K562 (cell line): ENCODE data around the gene CENPN. TPM values are rescaled to one million over a fixed set of nuclear protein-coding genes. Genes with fewer than 3 reads are reported as not detected.

Experiments
- BCL6 ChIP-seq: fragments of 250-450 bp; sonication (Bioruptor Pico); IDR thresholded peaks from 2 replicates; pipeline ENCODE4 v1.4.0; 2020
- BRD9 ChIP-seq: fragments of 450-650 bp; IDR thresholded peaks from 2 replicates; pipeline ENCODE4 v1.6.1; 2018; ENCODE audit warnings: low read depth; ENCODE audit not compliant: partially characterized antibody
- LEF1 ChIP-seq: fragments of 450-650 bp; IDR thresholded peaks from 2 replicates; pipeline ENCODE4 v1.6.1; 2016; ENCODE audit warnings: mild to moderate bottlenecking
- MBD2 ChIP-seq: sonication (generic); IDR thresholded peaks from 2 replicates; pipeline ENCODE4 v1.6.1; 2016; ENCODE audit warnings: low read depth, borderline replicate concordance
- MLLT1 ChIP-seq, 2 experiments: fragments of 450-650 bp; IDR thresholded peaks; 2 replicates each; pipeline ENCODE4 v1.6.1; 2016
- MTA3 ChIP-seq: fragments of 450-650 bp; formaldehyde crosslinking; IDR thresholded peaks from 2 replicates; pipeline ENCODE4 v1.6.1; 2017; ENCODE audit warnings: mild to moderate bottlenecking, borderline replicate concordance
- POU5F1 ChIP-seq: fragments of 150-350 bp; IDR thresholded peaks from 2 replicates; pipeline ENCODE4 v1.6.1; 2014; ENCODE audit warnings: borderline replicate concordance, low read length, low read depth, mild to moderate bottlenecking; ENCODE audit not compliant: partially characterized antibody
- ZBTB12 ChIP-seq: fragments of 250-450 bp; sonication (Bioruptor Pico); IDR thresholded peaks from 2 replicates; pipeline ENCODE4 v1.4.0; 2020
- ZNF282 ChIP-seq: sonication (generic); formaldehyde crosslinking; IDR thresholded peaks from 2 replicates; pipeline ENCODE4 v1.8.1; 2023; ENCODE audit warnings: missing genetic modification reagents
- ZNF3 ChIP-seq: fragments of 250-450 bp; sonication (Bioruptor Pico); IDR thresholded peaks from 2 replicates; pipeline ENCODE4 v1.5.0; 2021; ENCODE audit warnings: mild to moderate bottlenecking, moderate library complexity
- ZNF449 ChIP-seq: fragments of 250-450 bp; sonication (Bioruptor Pico); IDR thresholded peaks from 2 replicates; pipeline ENCODE4 v1.8.0; 2022; ENCODE audit warnings: moderate library complexity, mild to moderate bottlenecking, inconsistent platforms
- ZNF512 ChIP-seq: IDR thresholded peaks from 2 replicates; pipeline ENCODE4 v1.6.1; 2016; ENCODE audit warnings: missing genetic modification characterization, missing compliant biosample characterization
- polyA plus RNA-seq, 8 experiments: library from polyadenylated mRNA; depleted of rRNA in 4 of 8; stranded (reverse) in 5 of 8; unstranded in 3 of 8; fragments of >200 nt; fragmentation: Nextera tagmentation in 2 of 8; fragmentation: Illumina TruSeq in 1 of 8; extraction: Ambion mirVana in 2 of 8; extraction: Trizol in 1 of 8; gene quantifications; 2 replicates each; pipeline versions ENCODE4 v1.2.1 to v1.2.3, GENCODE V29; 2011 to 2014; ENCODE audit warnings: inconsistent platforms in 1 of 8, missing spikeins in 1 of 8
- total RNA-seq, 7 experiments: library from RNA; depleted of rRNA in 6 of 7; stranded (reverse); fragments of >200 nt in 6 of 7; fragmentation: Illumina TruSeq in 2 of 7; extraction: Trizol in 2 of 7; gene quantifications; 2 replicates each; pipeline versions ENCODE4 v1.2.1 to v1.2.3, GENCODE V29; 2011 to 2021; ENCODE audit warnings: low replicate concordance in 1 of 7
- TF ChIP-seq, protein P1 (sequence below): fragments of 450-650 bp; IDR thresholded peaks from 2 replicates; pipeline ENCODE4 v1.7.1; 2018; ENCODE audit warnings: mild to moderate bottlenecking, low read depth; ENCODE audit not compliant: partially characterized antibody
- TF ChIP-seq, protein P2 (sequence below), 2 experiments: fragments of 450-650 bp in 1 of 2; sonication (generic) in 1 of 2; formaldehyde crosslinking; conservative IDR thresholded peaks; 2 replicates each; pipeline versions ENCODE4 v1.4.0 to v1.8.1; 2020 to 2022; ENCODE audit warnings: mild to moderate bottlenecking in 1 of 2, missing genetic modification reagents in 1 of 2
- TF ChIP-seq, protein P3 (sequence below): fragments of 450-650 bp; conservative IDR thresholded peaks from 2 replicates; pipeline ENCODE4 v1.6.1; 2016; ENCODE audit warnings: missing genetic modification characterization, low read depth, mild to moderate bottlenecking, missing compliant biosample characterization, moderate library complexity

Gene CENPN
- total and polyA plus RNA-seq, 9 of the 15 experiments (the other 6 are each of a cell fraction or from before 2014, with no cell fraction given): 92.3 to 384 (median 140) TPM

DNA sequence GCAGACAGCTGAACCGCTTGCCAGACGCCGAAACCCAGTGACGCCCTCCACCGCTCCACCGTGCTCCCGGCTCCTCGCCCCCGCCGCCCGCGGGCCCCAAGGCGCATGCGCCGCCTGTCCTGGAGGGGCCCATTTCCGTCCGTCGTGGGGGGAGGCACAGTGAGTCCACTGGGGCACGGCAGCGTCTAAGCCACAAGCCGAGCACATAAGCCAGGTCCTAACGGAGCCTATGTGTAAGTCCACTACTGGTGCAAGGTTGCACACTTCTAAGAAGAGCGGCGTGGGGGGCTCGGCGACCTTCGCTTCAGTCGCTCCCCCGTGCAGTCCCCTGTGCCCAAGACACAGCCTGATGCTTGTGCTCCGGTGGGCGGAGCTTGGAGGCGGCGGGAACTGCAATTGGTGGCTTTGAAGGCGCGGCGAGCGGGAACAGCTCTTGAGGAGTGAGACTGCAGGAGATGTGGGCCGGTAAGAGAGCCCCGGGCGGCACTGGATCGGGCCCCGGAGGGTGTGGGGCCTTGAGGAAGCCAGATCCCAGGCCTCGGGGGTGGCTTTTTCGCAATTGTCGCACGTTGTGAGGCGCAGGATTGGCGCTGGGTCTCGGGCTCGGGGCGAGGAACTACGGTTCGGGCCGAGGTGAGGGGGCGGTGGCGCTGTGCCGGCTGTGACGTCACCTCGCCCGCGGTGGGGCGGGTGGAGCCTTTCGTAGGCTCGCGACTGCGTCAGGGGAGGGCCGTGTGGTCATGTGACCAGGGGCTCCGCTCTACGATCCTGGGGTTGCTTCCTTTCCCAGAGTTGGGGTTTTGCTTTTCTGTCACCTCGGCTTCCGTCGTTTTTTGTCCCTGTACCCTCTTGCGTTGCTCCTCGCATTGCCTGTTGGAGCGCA, at the start of gene CENPN, which contains the start of gene CMC2 (continued):
- TF ChIP-seq, protein P1, sequence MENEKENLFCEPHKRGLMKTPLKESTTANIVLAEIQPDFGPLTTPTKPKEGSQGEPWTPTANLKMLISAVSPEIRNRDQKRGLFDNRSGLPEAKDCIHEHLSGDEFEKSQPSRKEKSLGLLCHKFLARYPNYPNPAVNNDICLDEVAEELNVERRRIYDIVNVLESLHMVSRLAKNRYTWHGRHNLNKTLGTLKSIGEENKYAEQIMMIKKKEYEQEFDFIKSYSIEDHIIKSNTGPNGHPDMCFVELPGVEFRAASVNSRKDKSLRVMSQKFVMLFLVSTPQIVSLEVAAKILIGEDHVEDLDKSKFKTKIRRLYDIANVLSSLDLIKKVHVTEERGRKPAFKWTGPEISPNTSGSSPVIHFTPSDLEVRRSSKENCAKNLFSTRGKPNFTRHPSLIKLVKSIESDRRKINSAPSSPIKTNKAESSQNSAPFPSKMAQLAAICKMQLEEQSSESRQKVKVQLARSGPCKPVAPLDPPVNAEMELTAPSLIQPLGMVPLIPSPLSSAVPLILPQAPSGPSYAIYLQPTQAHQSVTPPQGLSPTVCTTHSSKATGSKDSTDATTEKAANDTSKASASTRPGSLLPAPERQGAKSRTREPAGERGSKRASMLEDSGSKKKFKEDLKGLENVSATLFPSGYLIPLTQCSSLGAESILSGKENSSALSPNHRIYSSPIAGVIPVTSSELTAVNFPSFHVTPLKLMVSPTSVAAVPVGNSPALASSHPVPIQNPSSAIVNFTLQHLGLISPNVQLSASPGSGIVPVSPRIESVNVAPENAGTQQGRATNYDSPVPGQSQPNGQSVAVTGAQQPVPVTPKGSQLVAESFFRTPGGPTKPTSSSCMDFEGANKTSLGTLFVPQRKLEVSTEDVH: peak; percentile 84
- TF ChIP-seq BCL6 (CRISPR knock-in tag) (no peak), POU5F1 (peak; percentile 81), LEF1 (no peak), ZBTB12 (CRISPR knock-in tag) (peak; percentile 85), ZNF512 (no peak), BRD9 (no peak), MBD2 (peak; percentile 98), MLLT1 (IDR thresholded peaks at IDR 0.05) (peak in 1 of 2 experiments; percentile 32; a peak in 1 of 4 replicates), ZNF282 (CRISPR knock-in tag) (no peak), ZNF449 (CRISPR knock-in tag) (no peak), MTA3 (peak; percentile 95), ZNF3 (no peak)
- TF ChIP-seq, protein P2, sequence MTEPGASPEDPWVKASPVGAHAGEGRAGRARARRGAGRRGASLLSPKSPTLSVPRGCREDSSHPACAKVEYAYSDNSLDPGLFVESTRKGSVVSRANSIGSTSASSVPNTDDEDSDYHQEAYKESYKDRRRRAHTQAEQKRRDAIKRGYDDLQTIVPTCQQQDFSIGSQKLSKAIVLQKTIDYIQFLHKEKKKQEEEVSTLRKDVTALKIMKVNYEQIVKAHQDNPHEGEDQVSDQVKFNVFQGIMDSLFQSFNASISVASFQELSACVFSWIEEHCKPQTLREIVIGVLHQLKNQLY (CRISPR knock-in tag; conservative IDR thresholded peaks at IDR 0.05): 0 out of 4 replicates have a peak, but pooled peaks of 1 of the 2 experiments have one; percentile 61
- TF ChIP-seq, protein P3, sequence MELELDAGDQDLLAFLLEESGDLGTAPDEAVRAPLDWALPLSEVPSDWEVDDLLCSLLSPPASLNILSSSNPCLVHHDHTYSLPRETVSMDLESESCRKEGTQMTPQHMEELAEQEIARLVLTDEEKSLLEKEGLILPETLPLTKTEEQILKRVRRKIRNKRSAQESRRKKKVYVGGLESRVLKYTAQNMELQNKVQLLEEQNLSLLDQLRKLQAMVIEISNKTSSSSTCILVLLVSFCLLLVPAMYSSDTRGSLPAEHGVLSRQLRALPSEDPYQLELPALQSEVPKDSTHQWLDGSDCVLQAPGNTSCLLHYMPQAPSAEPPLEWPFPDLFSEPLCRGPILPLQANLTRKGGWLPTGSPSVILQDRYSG (tag): no peak
